ENCODE data around the gene STEAP4.

GRCh38 chr7:88307823-88308222 is 1.1 kb upstream of the STEAP4 start:
- no peak for TF ChIP-seq CTCF (conservative IDR thresholded peaks at IDR 0.05 in 1 of 2, IDR thresholded peaks at IDR 0.05 in 1 of 2; ENCODE audit: low read depth in 1 of 2, low read length in 2 of 2)
- no peak for TF ChIP-seq EZH2 (IDR thresholded peaks at IDR 0.05; ENCODE audit: low read length, missing control alignments)

Measured in fibroblast of lung (primary cell).